Panc1 (cell line): Measurements from ENCODE around the gene NCKAP5.

Experiments
- POLR2AphosphoS5 ChIP-seq: IDR thresholded peaks from 2 replicates; pipeline ENCODE4 v1.6.1; 2012; ENCODE audit warnings: mild to moderate bottlenecking, low read depth, low read length, moderate library complexity
- REST ChIP-seq, 2 experiments: IDR thresholded peaks; 2 replicates each; pipeline ENCODE4 v1.6.1; 2011 to 2012; ENCODE audit warnings: low read depth in 2 of 2, control low read depth in 1 of 2, low read length in 1 of 2, mild to moderate bottlenecking in 1 of 2, moderate library complexity in 1 of 2; ENCODE audit not compliant: insufficient read depth in 1 of 2
- TCF7L2 ChIP-seq: IDR thresholded peaks from 2 replicates; pipeline ENCODE4 v1.6.1; 2011; ENCODE audit warnings: mild to moderate bottlenecking, low read depth, low read length, inconsistent platforms
- TF ChIP-seq, protein P1 (sequence below): fragments of 450-650 bp; IDR thresholded peaks from 2 replicates; pipeline ENCODE4 v1.5.1; 2017; ENCODE audit warnings: mild to moderate bottlenecking

DNA sequence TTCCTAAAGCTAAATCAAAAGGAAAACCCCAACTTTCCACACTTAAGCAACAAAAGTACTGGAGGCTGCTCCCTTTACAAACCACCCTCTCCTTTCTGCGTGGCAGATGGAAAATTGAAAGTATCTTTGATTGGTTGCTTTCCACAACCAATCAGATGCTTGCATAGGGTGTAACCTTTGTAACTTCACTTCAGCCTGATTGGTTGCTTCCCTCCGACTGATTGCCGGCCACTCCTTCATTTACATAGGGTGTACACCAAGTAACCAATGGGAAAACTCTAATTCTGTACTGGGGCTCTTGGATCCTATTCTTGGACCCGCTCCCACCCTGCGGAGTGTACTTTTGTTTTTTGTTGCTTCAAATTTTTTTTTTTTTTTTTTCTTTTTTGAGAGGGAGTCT is 297.7 kb downstream of the NCKAP5 start:
- TF ChIP-seq, protein P1, sequence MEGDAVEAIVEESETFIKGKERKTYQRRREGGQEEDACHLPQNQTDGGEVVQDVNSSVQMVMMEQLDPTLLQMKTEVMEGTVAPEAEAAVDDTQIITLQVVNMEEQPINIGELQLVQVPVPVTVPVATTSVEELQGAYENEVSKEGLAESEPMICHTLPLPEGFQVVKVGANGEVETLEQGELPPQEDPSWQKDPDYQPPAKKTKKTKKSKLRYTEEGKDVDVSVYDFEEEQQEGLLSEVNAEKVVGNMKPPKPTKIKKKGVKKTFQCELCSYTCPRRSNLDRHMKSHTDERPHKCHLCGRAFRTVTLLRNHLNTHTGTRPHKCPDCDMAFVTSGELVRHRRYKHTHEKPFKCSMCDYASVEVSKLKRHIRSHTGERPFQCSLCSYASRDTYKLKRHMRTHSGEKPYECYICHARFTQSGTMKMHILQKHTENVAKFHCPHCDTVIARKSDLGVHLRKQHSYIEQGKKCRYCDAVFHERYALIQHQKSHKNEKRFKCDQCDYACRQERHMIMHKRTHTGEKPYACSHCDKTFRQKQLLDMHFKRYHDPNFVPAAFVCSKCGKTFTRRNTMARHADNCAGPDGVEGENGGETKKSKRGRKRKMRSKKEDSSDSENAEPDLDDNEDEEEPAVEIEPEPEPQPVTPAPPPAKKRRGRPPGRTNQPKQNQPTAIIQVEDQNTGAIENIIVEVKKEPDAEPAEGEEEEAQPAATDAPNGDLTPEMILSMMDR = no peak
- TF ChIP-seq REST (IDR thresholded peaks at IDR 0.05; ENCODE audit: insufficient read depth in 1 of 2, low read depth in 2 of 2, low read length in 1 of 2) (no peak), POLR2AphosphoS5 (no peak), TCF7L2 (no peak)
